ENCODE results near the gene TAF9. TPM values are rescaled to one million over a fixed set of nuclear protein-coding genes. Genes with fewer than 3 reads are reported as not detected.

Gene TAF9
- total and polyA plus RNA-seq, 2 of the 13 experiments (the other 11 are each of a cell fraction or from before 2014, with no cell fraction given) = 113 to 218 TPM

- TF ChIP-seq EP300 (IDR thresholded peaks at IDR 0.05; ENCODE audit: low read depth in 2 of 2, low read length in 2 of 2) (no peak), EP300 (CRISPR knock-in tag; IDR thresholded peaks at IDR 0.05; ENCODE audit: borderline replicate concordance) (no peak), BRF2 (CRISPR knock-in tag; IDR thresholded peaks at IDR 0.05) (no peak), ATF7-NPFF (CRISPR knock-in tag; IDR thresholded peaks at IDR 0.05; ENCODE audit: low read depth) (no peak), NFE2L2 (IDR thresholded peaks at IDR 0.05; ENCODE audit: low read length) (no peak), ARID4A (CRISPR knock-in tag; IDR thresholded peaks at IDR 0.05; ENCODE audit: borderline replicate concordance) (peak; percentile 72; the same call in 1 of the 2 replicates), ZNF839 (CRISPR knock-in tag; IDR thresholded peaks at IDR 0.05; ENCODE audit: borderline replicate concordance) (no peak), ELF1 (CRISPR knock-in tag; IDR thresholded peaks at IDR 0.05) (no peak), ZNF33B (CRISPR knock-in tag; IDR thresholded peaks at IDR 0.05) (no peak), MBNL3 (CRISPR knock-in tag; conservative IDR thresholded peaks at IDR 0.05) (no peak), ZNF749 (CRISPR knock-in tag; IDR thresholded peaks at IDR 0.05; ENCODE audit: borderline replicate concordance) (no peak), SMAD1 (CRISPR knock-in tag; IDR thresholded peaks at IDR 0.05; ENCODE audit: borderline replicate concordance, low read depth) (0 out of 2 replicates have a peak, but pooled peaks have one; percentile 52)
- TF ChIP-seq, protein P1, sequence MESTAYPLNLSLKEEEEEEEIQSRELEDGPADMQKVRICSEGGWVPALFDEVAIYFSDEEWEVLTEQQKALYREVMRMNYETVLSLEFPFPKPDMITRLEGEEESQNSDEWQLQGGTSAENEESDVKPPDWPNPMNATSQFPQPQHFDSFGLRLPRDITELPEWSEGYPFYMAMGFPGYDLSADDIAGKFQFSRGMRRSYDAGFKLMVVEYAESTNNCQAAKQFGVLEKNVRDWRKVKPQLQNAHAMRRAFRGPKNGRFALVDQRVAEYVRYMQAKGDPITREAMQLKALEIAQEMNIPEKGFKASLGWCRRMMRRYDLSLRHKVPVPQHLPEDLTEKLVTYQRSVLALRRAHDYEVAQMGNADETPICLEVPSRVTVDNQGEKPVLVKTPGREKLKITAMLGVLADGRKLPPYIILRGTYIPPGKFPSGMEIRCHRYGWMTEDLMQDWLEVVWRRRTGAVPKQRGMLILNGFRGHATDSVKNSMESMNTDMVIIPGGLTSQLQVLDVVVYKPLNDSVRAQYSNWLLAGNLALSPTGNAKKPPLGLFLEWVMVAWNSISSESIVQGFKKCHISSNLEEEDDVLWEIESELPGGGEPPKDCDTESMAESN (CRISPR knock-in tag; conservative IDR thresholded peaks at IDR 0.05) = no peak
- TF ChIP-seq, protein P2, sequence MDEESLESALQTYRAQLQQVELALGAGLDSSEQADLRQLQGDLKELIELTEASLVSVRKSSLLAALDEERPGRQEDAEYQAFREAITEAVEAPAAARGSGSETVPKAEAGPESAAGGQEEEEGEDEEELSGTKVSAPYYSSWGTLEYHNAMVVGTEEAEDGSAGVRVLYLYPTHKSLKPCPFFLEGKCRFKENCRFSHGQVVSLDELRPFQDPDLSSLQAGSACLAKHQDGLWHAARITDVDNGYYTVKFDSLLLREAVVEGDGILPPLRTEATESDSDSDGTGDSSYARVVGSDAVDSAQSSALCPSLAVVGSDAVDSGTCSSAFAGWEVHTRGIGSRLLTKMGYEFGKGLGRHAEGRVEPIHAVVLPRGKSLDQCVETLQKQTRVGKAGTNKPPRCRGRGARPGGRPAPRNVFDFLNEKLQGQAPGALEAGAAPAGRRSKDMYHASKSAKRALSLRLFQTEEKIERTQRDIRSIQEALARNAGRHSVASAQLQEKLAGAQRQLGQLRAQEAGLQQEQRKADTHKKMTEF (CRISPR knock-in tag; IDR thresholded peaks at IDR 0.05) = no peak
- TF ChIP-seq, protein P3, sequence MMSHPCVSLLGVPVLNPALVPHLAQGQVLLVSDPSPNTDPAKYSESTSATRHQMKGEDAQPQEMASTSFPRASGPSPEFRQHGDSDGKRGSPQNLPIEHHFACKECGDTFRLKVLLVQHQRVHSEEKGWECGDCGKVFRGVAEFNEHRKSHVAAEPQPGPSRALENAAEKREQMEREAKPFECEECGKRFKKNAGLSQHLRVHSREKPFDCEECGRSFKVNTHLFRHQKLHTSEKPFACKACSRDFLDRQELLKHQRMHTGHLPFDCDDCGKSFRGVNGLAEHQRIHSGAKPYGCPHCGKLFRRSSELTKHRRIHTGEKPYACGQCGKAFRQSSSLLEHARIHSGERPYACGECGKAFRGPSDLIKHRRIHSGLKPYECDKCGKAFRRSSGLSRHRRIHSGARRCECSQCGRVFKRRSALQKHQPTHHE (CRISPR knock-in tag; IDR thresholded peaks at IDR 0.05; ENCODE audit: borderline replicate concordance) = 0 out of 2 replicates have a peak, but pooled peaks have one; percentile 32
- TF ChIP-seq, protein P4, sequence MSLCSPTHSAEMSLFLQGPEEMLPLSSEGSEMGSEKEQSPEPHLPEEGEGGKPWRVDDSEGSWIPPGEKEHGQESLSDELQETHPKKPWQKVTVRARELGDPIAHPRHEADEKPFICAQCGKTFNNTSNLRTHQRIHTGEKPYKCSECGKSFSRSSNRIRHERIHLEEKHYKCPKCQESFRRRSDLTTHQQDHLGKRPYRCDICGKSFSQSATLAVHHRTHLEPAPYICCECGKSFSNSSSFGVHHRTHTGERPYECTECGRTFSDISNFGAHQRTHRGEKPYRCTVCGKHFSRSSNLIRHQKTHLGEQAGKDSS (CRISPR knock-in tag; IDR thresholded peaks at IDR 0.05; ENCODE audit: borderline replicate concordance, low read depth) = peak; percentile 44; the same call in 1 of the 2 replicates
Measured at GRCh38 chr5:69334793-69335268, 34.5 kb downstream of the TAF9 start (continued).
